Type B pancreatic cell (in vitro differentiated cells): ENCODE results near the gene CPNE4. TPM values are rescaled to one million over a fixed set of nuclear protein-coding genes. Genes with fewer than 3 reads are reported as not detected.
A peak's percentile ranks its signal among the peaks of the same experiment; 100 is the strongest.

Source experiments
- DNase-seq: peaks from one replicate; pipeline ENCODE4 v3.0.0; 2021; ENCODE audit warnings: mixed read lengths; ENCODE audit not compliant: unreplicated experiment; ENCODE audit errors: extremely low spot score
- H3K27ac Mint-ChIP-seq: 2 replicates; pipeline ENCODE4 v1.8.0; 2021; ENCODE audit warnings: mild to moderate bottlenecking, mixed read lengths
- H3K27me3 Mint-ChIP-seq: 2 replicates; pipeline ENCODE4 v1.8.0; 2021; ENCODE audit warnings: mixed read lengths
- H3K36me3 Mint-ChIP-seq: 2 replicates; pipeline ENCODE4 v1.8.0; 2021; ENCODE audit warnings: mixed read lengths
- H3K4me1 Mint-ChIP-seq: one replicate; pipeline ENCODE4 v1.8.0; 2021; ENCODE audit warnings: mixed read lengths; ENCODE audit not compliant: unreplicated experiment
- H3K4me3 Mint-ChIP-seq: 2 replicates; pipeline ENCODE4 v1.8.0; 2021; ENCODE audit warnings: mild to moderate bottlenecking, mixed read lengths
- H3K9me3 Mint-ChIP-seq: 2 replicates; pipeline ENCODE4 v1.8.0; 2021; ENCODE audit warnings: mixed read lengths
- CTCF ChIP-seq: fragments of 200-600 bp; sonication (generic); conservative IDR thresholded peaks from 2 replicates; pipeline ENCODE4 v1.5.0; 2021; ENCODE audit warnings: antibody characterized with exemption, mild to moderate bottlenecking
- total RNA-seq: library from RNA; stranded (reverse); gene quantifications from 2 replicates; pipeline ENCODE4 v1.2.1, GENCODE V29; 2021; ENCODE audit warnings: low replicate concordance

The CPNE4 gene
- total RNA-seq, 1 donor from 2014 or later, result 5.2 TPM

DNA sequence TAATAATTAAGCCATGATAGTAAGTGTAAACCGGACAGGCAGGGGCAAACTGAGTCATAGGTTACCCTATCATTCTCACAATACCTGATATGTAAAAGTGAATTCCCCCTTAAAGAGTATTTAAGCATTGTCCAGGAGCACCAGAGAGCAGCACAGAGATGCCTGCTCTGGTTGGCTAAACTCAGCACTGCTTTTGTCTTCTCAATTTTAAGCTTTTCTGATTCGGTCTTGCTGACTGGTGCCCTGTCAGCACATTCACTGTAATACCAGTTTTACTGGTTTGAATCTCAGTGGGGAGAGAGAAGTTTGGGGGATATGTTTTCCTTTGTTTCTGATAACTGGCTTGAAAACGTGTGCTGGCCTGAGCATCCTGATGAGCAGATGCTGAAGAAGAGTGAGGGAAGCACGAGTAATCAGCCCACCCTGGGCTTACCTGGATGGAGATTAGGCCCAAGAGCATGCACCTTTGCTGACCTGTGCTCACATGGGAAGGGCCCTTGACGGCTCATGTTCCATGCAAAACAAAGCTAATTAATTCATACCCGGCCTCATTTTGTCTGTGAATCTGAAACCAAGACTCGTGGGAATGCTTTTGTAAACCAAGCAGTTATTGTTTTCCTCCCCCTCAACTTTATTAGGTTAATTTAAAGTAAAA is 323.6 kb downstream of the CPNE4 start:
- peaks cover 4% of the 10 kb centered on the region for H3K9me3 Mint-ChIP-seq
- H3K36me3 Mint-ChIP-seq, result no peaks in the 10 kb centered on the region
- H3K27me3 Mint-ChIP-seq, result peaks cover 8% of the 10 kb centered on the region
- TF ChIP-seq CTCF, result no peak
- no peak overlapping the region for H3K4me3 Mint-ChIP-seq
- peak overlapping the region; percentile 73 for H3K27ac Mint-ChIP-seq
- DNase-seq, result no peak
- peaks cover 5% of the 10 kb centered on the region for H3K4me1 Mint-ChIP-seq

DNA sequence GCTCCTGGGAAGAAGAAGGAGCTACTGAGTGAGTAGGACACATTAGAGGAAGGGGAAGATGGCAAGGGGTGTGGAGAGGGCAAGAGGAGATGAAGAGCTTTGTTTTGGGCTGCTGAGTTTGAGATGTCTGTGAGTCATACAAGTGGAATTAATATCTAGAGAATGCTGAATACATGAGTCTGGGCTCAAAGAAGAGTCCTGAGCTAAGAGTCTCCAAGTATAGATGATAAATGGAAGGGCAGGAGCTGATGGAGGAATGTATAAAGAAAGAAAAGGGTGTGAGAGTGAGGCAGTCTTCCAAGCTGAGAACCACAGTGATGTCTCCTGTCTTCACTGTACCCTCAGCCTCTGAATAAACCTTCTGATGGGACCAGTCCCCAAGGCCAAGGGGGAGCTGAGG is 326.6 kb downstream of the CPNE4 start:
- no peak overlapping the region for H3K4me3 Mint-ChIP-seq
- TF ChIP-seq CTCF, result no peak
- peaks cover 4% of the 10 kb centered on the region for H3K9me3 Mint-ChIP-seq
- peaks cover 11% of the 10 kb centered on the region for H3K27me3 Mint-ChIP-seq
- no peak for DNase-seq
- no peak overlapping the region for H3K27ac Mint-ChIP-seq
- H3K36me3 Mint-ChIP-seq, result no peaks in the 10 kb centered on the region
- peaks cover 5% of the 10 kb centered on the region for H3K4me1 Mint-ChIP-seq

- H3K27ac Mint-ChIP-seq, result no peak overlapping the region
- TF ChIP-seq CTCF, result no peak
- no peak for DNase-seq
- H3K4me1 Mint-ChIP-seq, result no peaks in the 10 kb centered on the region
- peaks cover 14% of the 10 kb centered on the region for H3K27me3 Mint-ChIP-seq
- no peaks in the 10 kb centered on the region for H3K36me3 Mint-ChIP-seq
- peaks cover 4% of the 10 kb centered on the region for H3K9me3 Mint-ChIP-seq
- no peak overlapping the region for H3K4me3 Mint-ChIP-seq
Measured at GRCh38 chr3:131705558-131706051, 329.2 kb downstream of the CPNE4 start.

DNA sequence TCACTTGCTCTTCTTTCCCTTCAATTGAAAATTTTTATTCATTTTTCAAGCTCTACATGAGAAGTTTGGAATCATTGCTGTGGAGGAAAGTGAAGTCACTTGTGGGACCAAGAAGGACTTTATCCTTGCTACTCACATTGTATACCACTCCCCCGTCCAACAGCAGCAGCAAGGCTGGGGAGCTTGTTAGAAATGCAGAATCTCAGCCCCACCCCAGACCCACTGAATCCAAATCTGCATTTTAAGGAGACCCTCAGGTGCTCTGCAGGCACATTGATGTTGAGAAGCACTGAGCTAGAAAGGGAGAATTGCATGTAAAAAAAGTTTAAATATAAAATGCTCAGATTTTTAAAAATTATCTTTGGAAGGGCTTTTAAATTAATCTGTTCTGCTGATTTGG is 329.7 kb downstream of the CPNE4 start:
- no peak for TF ChIP-seq CTCF
- Mint-ChIP-seq H3K9me3 (peaks cover 4% of the 10 kb centered on the region), H3K4me1 (no peaks in the 10 kb centered on the region), H3K27me3 (peaks cover 14% of the 10 kb centered on the region), H3K36me3 (no peaks in the 10 kb centered on the region), H3K27ac (no peak overlapping the region), H3K4me3 (no peak overlapping the region)
- DNase-seq, result no peak

DNA sequence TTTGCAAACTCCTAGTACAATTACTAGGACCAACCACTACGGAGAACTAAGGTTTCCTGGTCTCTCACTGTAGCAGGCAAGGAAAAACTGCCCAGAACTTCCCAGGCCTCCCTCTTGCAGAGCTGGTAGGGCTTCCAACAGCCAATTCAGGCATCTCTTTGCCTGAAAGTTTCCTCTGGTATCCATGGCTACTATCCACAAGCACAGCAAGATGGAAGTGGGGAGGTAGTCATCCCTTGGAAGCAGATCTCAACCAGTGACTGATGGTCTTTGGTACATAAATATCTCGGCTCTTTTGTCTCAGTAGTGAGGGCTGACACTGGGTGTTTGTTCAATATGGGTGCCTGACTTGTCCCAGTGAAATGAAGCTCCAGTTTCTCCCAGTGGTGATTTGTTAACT is 330.7 kb downstream of the CPNE4 start:
- Mint-ChIP-seq H3K27me3 (peaks cover 14% of the 10 kb centered on the region), H3K36me3 (no peaks in the 10 kb centered on the region), H3K4me1 (no peaks in the 10 kb centered on the region), H3K4me3 (no peak overlapping the region), H3K9me3 (peaks cover 4% of the 10 kb centered on the region), H3K27ac (no peak overlapping the region)
- DNase-seq, result no peak
- TF ChIP-seq CTCF, result no peak
